OCI-LY7 (cell line): Measurements from ENCODE around the gene CATSPERE. TPM values are rescaled to one million over a fixed set of nuclear protein-coding genes. Genes with fewer than 3 reads are reported as not detected.

ENCODE experiments used
- BruUV-seq: library from RNA; stranded (reverse); fragments of 400-500 nt; replicated peaks from 2 replicates; lab custom pipeline; 2021; lab: Mats Ljungman, UMichigan
- CTCF ChIA-PET: fragments of 300-600 bp; sonication (Branson Sonifier 250); formaldehyde crosslinking; loops from one replicate; lab custom pipeline; 2022; ENCODE audit warnings: antibody characterized with exemption; ENCODE audit not compliant: unreplicated experiment; lab: Charles Lee
- POLR2A ChIA-PET: fragments of 300-600 bp; sonication (Branson Sonifier 250); formaldehyde crosslinking; loops from one replicate; lab custom pipeline; 2022; ENCODE audit warnings: antibody characterized with exemption; lab: Charles Lee
- DNase-seq: peaks from one replicate; pipeline ENCODE4 v3.0.0-alpha.2; 2015; ENCODE audit warnings: low spot score
- H2AFZ ChIP-seq: fragments of 200-600 bp; sonication (generic), shearing (Covaris generic); 2 replicates; pipeline ENCODE4 v1.6.1; 2014; ENCODE audit warnings: mild to moderate bottlenecking, antibody characterized with exemption, low read length, moderate library complexity
- H3K27ac ChIP-seq: fragments of 200-600 bp; sonication (generic); 2 replicates; pipeline ENCODE4 v1.5.1; 2014; ENCODE audit warnings: mixed run types, low read depth, mild to moderate bottlenecking, moderate library complexity, low read length, inconsistent platforms; ENCODE audit not compliant: poor library complexity, severe bottlenecking
- H3K36me3 ChIP-seq: fragments of 200-600 bp; sonication (generic); 2 replicates; pipeline ENCODE4 v1.6.1; 2014; ENCODE audit warnings: mild to moderate bottlenecking, antibody characterized with exemption, low read length, moderate library complexity, mixed read lengths; ENCODE audit not compliant: insufficient read depth
- H3K4me1 ChIP-seq: fragments of 200-600 bp; sonication (generic); 2 replicates; pipeline ENCODE4 v1.5.1; 2014; ENCODE audit warnings: mild to moderate bottlenecking, low read length; ENCODE audit not compliant: insufficient read depth, poor library complexity, severe bottlenecking
- H3K4me2 ChIP-seq: fragments of 200-600 bp; sonication (generic); 2 replicates; pipeline ENCODE4 v1.6.1; 2014; ENCODE audit warnings: mild to moderate bottlenecking, low read length
- H3K4me3 ChIP-seq: fragments of 200-600 bp; sonication (generic); 2 replicates; pipeline ENCODE4 v1.5.1; 2014; ENCODE audit warnings: mild to moderate bottlenecking, low read depth, low read length; ENCODE audit not compliant: poor library complexity, severe bottlenecking
- H3K79me2 ChIP-seq: fragments of 200-600 bp; sonication (generic); 2 replicates; pipeline ENCODE4 v1.6.1; 2016; ENCODE audit warnings: low read depth, mild to moderate bottlenecking, low read length, moderate library complexity, mixed read lengths; ENCODE audit not compliant: insufficient read depth
- H3K9me2 ChIP-seq: fragments of 200-600 bp; sonication (generic); 2 replicates; pipeline ENCODE4 v1.6.1; 2016; ENCODE audit warnings: mild to moderate bottlenecking, low read length, mixed read lengths; ENCODE audit not compliant: insufficient read depth
- H3K9me3 ChIP-seq: fragments of 200-600 bp; sonication (generic); 2 replicates; pipeline ENCODE4 v1.6.1; 2014; ENCODE audit warnings: mild to moderate bottlenecking, mixed run types, low read length, mixed read lengths
- H4K20me1 ChIP-seq: fragments of 200-600 bp; sonication (generic); 2 replicates; pipeline ENCODE4 v1.6.1; 2014; ENCODE audit warnings: mild to moderate bottlenecking, antibody characterized with exemption, low read length, moderate library complexity, mixed read lengths; ENCODE audit not compliant: insufficient read depth
- EZH2phosphoT487 ChIP-seq: fragments of 200-600 bp; sonication (generic); IDR thresholded peaks from 2 replicates; pipeline ENCODE4 v1.6.1; 2018; ENCODE audit warnings: low read depth, borderline replicate concordance, mild to moderate bottlenecking, mixed run types, antibody characterized with exemption, low read length, moderate library complexity, mixed read lengths
- intact Hi-C: fragments of 100-400 bp; cut with micrococcal nuclease; formaldehyde crosslinking; loops from one replicate; pipeline ENCODE4 v1.10.0; 2022; ENCODE audit not compliant: unreplicated experiment
- total RNA-seq, 2 experiments: library from RNA; depleted of rRNA in 1 of 2; stranded (reverse); fragments of >200 nt in 1 of 2; shearing (Covaris generic) in 1 of 2; gene quantifications; 2 replicates each; pipeline ENCODE4 v1.2.3, GENCODE V29; 2014 to 2022
- TF ChIP-seq, protein P1 (sequence below): fragments of 200-600 bp; sonication (generic); conservative IDR thresholded peaks from 2 replicates; pipeline ENCODE4 v1.5.1; 2014; ENCODE audit warnings: mild to moderate bottlenecking, antibody characterized with exemption, low read length, moderate library complexity, mixed read lengths

Gene CATSPERE
- total RNA-seq, 2 experiments from 2014 or later, result 0.41 to 1.1 TPM

DNA sequence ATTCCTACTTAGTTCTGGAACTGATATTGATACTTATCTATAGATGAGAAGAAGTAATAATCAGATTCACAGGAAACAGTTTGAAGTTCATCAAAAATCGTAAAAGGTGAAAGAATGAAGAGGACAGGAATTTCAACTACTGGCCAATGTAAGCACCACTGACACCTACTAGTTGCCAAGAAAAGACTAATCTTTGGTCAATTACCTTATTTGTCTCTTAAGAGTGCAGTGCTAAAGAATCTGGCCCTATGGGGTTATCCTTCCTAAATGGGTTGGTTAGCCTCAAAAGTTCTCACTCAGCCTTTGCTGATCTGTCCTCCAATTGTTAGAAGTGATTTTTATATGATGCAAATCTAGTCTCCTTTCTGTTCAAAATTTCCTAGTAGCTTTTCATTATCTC lies 38.9 kb upstream of the CATSPERE start:
- Histone ChIP-seq H3K4me2 (no peak overlapping the region), H4K20me1 (no peaks in the 10 kb centered on the region), H2AFZ (no peak overlapping the region), H3K9me2 (no peaks in the 10 kb centered on the region), H3K36me3 (peaks cover 99% of the 10 kb centered on the region), H3K79me2 (peaks cover 5% of the 10 kb centered on the region; the same call in 1 of the 2 replicates), H3K27ac (no peak overlapping the region), H3K4me3 (no peak overlapping the region), H3K4me1 (no peaks in the 10 kb centered on the region), H3K9me3 (no peaks in the 10 kb centered on the region)
- intact Hi-C loops, result no loop called here
- BruUV-seq, result no TSS peak
- ChIA-PET CTCF (no interaction called here), POLR2A (interaction anchor here (0.6 to 1.1 kb wide), 2 partner anchors 9 to 603 kb away, joined by 3 to 6 read pairs; no protein-coding TSS in a partner anchor)
- no peak for DNase-seq
- TF ChIP-seq EZH2phosphoT487, result no peak
- TF ChIP-seq, protein P1, sequence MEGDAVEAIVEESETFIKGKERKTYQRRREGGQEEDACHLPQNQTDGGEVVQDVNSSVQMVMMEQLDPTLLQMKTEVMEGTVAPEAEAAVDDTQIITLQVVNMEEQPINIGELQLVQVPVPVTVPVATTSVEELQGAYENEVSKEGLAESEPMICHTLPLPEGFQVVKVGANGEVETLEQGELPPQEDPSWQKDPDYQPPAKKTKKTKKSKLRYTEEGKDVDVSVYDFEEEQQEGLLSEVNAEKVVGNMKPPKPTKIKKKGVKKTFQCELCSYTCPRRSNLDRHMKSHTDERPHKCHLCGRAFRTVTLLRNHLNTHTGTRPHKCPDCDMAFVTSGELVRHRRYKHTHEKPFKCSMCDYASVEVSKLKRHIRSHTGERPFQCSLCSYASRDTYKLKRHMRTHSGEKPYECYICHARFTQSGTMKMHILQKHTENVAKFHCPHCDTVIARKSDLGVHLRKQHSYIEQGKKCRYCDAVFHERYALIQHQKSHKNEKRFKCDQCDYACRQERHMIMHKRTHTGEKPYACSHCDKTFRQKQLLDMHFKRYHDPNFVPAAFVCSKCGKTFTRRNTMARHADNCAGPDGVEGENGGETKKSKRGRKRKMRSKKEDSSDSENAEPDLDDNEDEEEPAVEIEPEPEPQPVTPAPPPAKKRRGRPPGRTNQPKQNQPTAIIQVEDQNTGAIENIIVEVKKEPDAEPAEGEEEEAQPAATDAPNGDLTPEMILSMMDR, result no peak

DNA sequence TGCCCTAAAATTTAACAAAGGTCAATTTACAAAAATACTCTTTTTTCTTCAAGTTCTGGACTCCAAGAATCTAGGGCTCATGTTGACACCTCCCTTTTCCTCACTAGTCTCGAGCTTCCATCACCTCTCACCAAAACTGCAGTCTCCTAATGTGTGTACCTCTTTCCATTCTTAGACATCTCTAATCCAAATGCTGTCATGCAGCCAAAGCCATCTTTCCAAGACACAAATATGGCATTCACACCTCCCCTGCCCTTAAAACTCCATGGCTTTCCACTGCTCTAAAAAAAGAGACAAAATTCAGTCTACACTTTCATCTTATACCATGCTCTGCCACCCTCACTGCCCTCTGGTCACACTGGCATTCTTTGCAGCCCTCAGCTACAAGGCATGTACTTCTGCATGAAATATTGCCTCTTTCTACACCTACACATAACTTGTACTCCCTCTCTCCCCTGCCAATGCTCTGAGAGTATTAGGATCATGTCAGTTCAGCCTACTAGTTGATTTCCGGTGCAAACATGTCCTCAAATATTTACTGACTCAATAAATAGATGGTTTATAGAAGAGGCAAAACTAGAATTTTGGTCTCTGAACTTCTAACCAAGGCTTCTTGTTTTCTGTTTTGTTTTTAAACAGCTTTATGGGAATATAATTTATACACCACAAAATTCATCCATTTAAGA lies 36.3 kb upstream of the CATSPERE start:
- POLR2A ChIA-PET, result interaction anchor here (1.0 to 1.6 kb wide), 3 partner anchors 10 to 25 kb away, joined by 3 to 12 read pairs (median 4); no protein-coding TSS in a partner anchor
- peaks cover 96% of the 10 kb centered on the region for H3K36me3 ChIP-seq

More for the DNA sequence above, 36.3 kb upstream of the CATSPERE start:
- H3K4me3 ChIP-seq, result no peak overlapping the region
- H3K9me3 ChIP-seq, result no peaks in the 10 kb centered on the region
- H3K4me1 ChIP-seq, result no peaks in the 10 kb centered on the region
- no peaks in the 10 kb centered on the region for H3K9me2 ChIP-seq
- no TSS peak for BruUV-seq
- no peak overlapping the region for H2AFZ ChIP-seq
- TF ChIP-seq, protein P1, result no peak
- TF ChIP-seq EZH2phosphoT487, result no peak
- no peaks in the 10 kb centered on the region for H4K20me1 ChIP-seq
- peaks cover 6% of the 10 kb centered on the region; the same call in 1 of the 2 replicates for H3K79me2 ChIP-seq
- no peak for DNase-seq
- intact Hi-C loops, result no loop called here
- CTCF ChIA-PET, result no interaction called here
- H3K27ac ChIP-seq, result no peak overlapping the region
- H3K4me2 ChIP-seq, result no peak overlapping the region
